Lower leg skin (tissue), 4 donors: ENCODE measurements around the gene CAMTA2. TPM values are rescaled to one million over a fixed set of nuclear protein-coding genes. Genes with fewer than 3 reads are reported as not detected.

Experiments
- DNase-seq, 2 donors: peaks; one replicate each; pipeline ENCODE4 v3.0.0-alpha.2; 2019; ENCODE audit warnings: low spot score in 2 of 2
- H3K4me3 ChIP-seq: fragments of 200-600 bp; sonication (generic); 2 replicates; pipeline ENCODE4 v1.5.1; 2017; ENCODE audit warnings: mild to moderate bottlenecking, low read depth; ENCODE audit not compliant: poor library complexity, severe bottlenecking
- CTCF ChIP-seq, 3 donors: fragments of 450-650 bp; IDR thresholded peaks; one replicate each; pipeline ENCODE4 v1.5.1; 2016; ENCODE audit warnings: antibody characterized with exemption in 3 of 3, mild to moderate bottlenecking in 3 of 3, moderate library complexity in 2 of 3
- POLR2A ChIP-seq, 2 donors: fragments of 450-650 bp; IDR thresholded peaks; one replicate each; pipeline ENCODE4 v1.6.1; 2016 to 2017; ENCODE audit warnings: antibody characterized with exemption in 2 of 2, mild to moderate bottlenecking in 1 of 2, moderate library complexity in 1 of 2
- WGBS, 2 donors: methylation state at CpG; one replicate each; pipeline ENCODE4 v1.1.5; 2018; 5-methylcytosine and 5-hydroxymethylcytosine counted together
- intact Hi-C: fragments of 100-400 bp; cut with DNase I; formaldehyde crosslinking; loops from one replicate; pipeline ENCODE4 v1.15.0; 2023; ENCODE audit warnings: low total_unique reads
- total RNA-seq, 4 donors: library from RNA; depleted of rRNA; stranded (reverse); fragments of >200 nt; gene quantifications; one replicate each; pipeline ENCODE4 v1.1.0, GENCODE V29; 2016

Gene CAMTA2
- total RNA-seq, 4 donors from 2014 or later, result 21.7 to 35.3 (median 30.6) TPM

- H3K4me3 ChIP-seq, result no peak overlapping the region
- intact Hi-C loops, result no loop called here
- WGBS, 2 donors, result 73 to 75% methylated on average over 13 of the region's 13 CpGs
- DNase-seq, result no peak
- no peak for TF ChIP-seq CTCF (IDR thresholded peaks at IDR 0.05)
- TF ChIP-seq POLR2A (IDR thresholded peaks at IDR 0.05), result no peak
These were observed 44.5 kb downstream of the CAMTA2 start for GRCh38 chr17:4942760-4943508.

- no peak overlapping the region for H3K4me3 ChIP-seq
- 49 to 51% methylated on average over 4 of the region's 4 CpGs for WGBS, 2 donors
- intact Hi-C loops, result no loop called here
- no peak for DNase-seq
- TF ChIP-seq CTCF (IDR thresholded peaks at IDR 0.05) (no peak), POLR2A (IDR thresholded peaks at IDR 0.05) (no peak)
These were observed 46.2 kb downstream of the CAMTA2 start for GRCh38 chr17:4941319-4941610.

GRCh38 chr17:4940555-4941318 is 46.7 kb downstream of the CAMTA2 start:
- WGBS, 2 donors, result 1% methylated on average over 27 to 29 of the region's 29 CpGs
- DNase-seq, result peak; percentile 84 to 96
- no peak for TF ChIP-seq CTCF (IDR thresholded peaks at IDR 0.05)
- TF ChIP-seq POLR2A (IDR thresholded peaks at IDR 0.05), result no peak
- intact Hi-C loops, result no loop called here
- H3K4me3 ChIP-seq, result peak overlapping the region; percentile 81

- WGBS, 2 donors, result 0% methylated on average over 70 to 72 of the region's 72 CpGs
These were observed 47.5 kb downstream of the CAMTA2 start, which contains the start of the genes RNF167 and SLC25A11 for GRCh38 chr17:4939796-4940554. Gene RNF167 (plus strand): TSS chr17:4940268. CDS start chr17:4940910, 642 bp downstream. Gene SLC25A11 (minus strand): TSS chr17:4940046. CDS start chr17:4939910, 136 bp downstream.

GRCh38 chr17:4939546-4939795 is 48.0 kb downstream of the CAMTA2 start:
- H3K4me3 ChIP-seq, result peak overlapping the region; percentile 81
- DNase-seq, result peak in 1 of 2 donors; percentile 91
- WGBS, 2 donors, result 0% methylated on average over 14 to 16 of the region's 16 CpGs
- intact Hi-C loops, result no loop called here
- TF ChIP-seq POLR2A (IDR thresholded peaks at IDR 0.05) (no peak), CTCF (IDR thresholded peaks at IDR 0.05) (no peak)

More at GRCh38 chr17:4939796-4940554, 47.5 kb downstream of the CAMTA2 start, which contains the start of the genes RNF167 and SLC25A11:
- intact Hi-C loops, result no loop called here
- peak; percentile 98 to 99 for DNase-seq
- H3K4me3 ChIP-seq, result peak within 1 kb of the TSS; percentile 81
- TF ChIP-seq POLR2A (IDR thresholded peaks at IDR 0.05), result no peak
- no peak for TF ChIP-seq CTCF (IDR thresholded peaks at IDR 0.05)
